Stimulated activated CD4-positive, alpha-beta T cell treated with anti-CD3 and anti-CD28 coated beads, Interleukin-15, amount 100 ng/mL, for 1 hour (primary cell): ENCODE data around the gene PDE6A.

Source experiments
- DNase-seq, 2 donors: peaks; one replicate each; pipeline ENCODE4 v3.0.0-alpha.2; 2020; ENCODE audit warnings: low read depth in 1 of 2, low spot score in 1 of 2

PDE6A gene

GRCh38 chr5:149839761-149840160 is 104.8 kb downstream of the PDE6A start:
- DNase-seq: no peak

- DNase-seq: no peak
Observed at GRCh38 chr5:149838881-149839739, 105.5 kb downstream of the PDE6A start.

GRCh38 chr5:149837680-149838269 is 106.8 kb downstream of the PDE6A start:
- no peak for DNase-seq

- no peak for DNase-seq
Observed at GRCh38 chr5:149836451-149837139, 108.0 kb downstream of the PDE6A start.

- DNase-seq: no peak
Observed at GRCh38 chr5:149834246-149834855, 110.2 kb downstream of the PDE6A start.

GRCh38 chr5:149833116-149833827 is 111.3 kb downstream of the PDE6A start:
- DNase-seq: no peak

- DNase-seq: no peak
Observed at GRCh38 chr5:149832636-149833035, 112.0 kb downstream of the PDE6A start.

GRCh38 chr5:149831492-149831891 is 113.1 kb downstream of the PDE6A start:
- DNase-seq: peak in 1 of 2 donors; percentile 14

GRCh38 chr5:149830579-149830978 is 114.0 kb downstream of the PDE6A start:
- DNase-seq: no peak

GRCh38 chr5:149829954-149830353 is 114.6 kb downstream of the PDE6A start:
- DNase-seq: no peak

GRCh38 chr5:149828161-149829011 is 116.2 kb downstream of the PDE6A start:
- peak; percentile 58 to 73 for DNase-seq

GRCh38 chr5:149827546-149827945 is 117.0 kb downstream of the PDE6A start:
- DNase-seq: no peak

GRCh38 chr5:149827086-149827485 is 117.5 kb downstream of the PDE6A start:
- no peak for DNase-seq

GRCh38 chr5:149826574-149826973 is 118.0 kb downstream of the PDE6A start:
- DNase-seq: no peak

- DNase-seq: no peak
Observed at GRCh38 chr5:149824846-149825245, 119.7 kb downstream of the PDE6A start.

- no peak for DNase-seq
Observed at GRCh38 chr5:149824120-149824519, 120.5 kb downstream of the PDE6A start.

GRCh38 chr5:149823375-149823774 is 121.2 kb downstream of the PDE6A start:
- no peak for DNase-seq

- no peak for DNase-seq
Observed at GRCh38 chr5:149822301-149822700, 122.3 kb downstream of the PDE6A start.

- no peak for DNase-seq
Observed at GRCh38 chr5:149820536-149821510, 123.8 kb downstream of the PDE6A start.
